HEK293T (cell line): ENCODE data around the gene OCEL1.
A peak's percentile ranks its signal among the peaks of the same experiment; 100 is the strongest.

ENCODE experiments used
- CTCF ChIA-PET: fragments of 350-600 bp; formaldehyde crosslinking; extraction: SDS; loops from one replicate; lab custom pipeline; 2021; ENCODE audit warnings: antibody characterized with exemption, inconsistent platforms; lab: Yijun Ruan, JAX
- POLR2A ChIA-PET: fragments of 350-600 bp; formaldehyde crosslinking; extraction: SDS; loops from one replicate; lab custom pipeline; 2020; ENCODE audit warnings: antibody characterized with exemption, inconsistent platforms; lab: Yijun Ruan, JAX
- DNase-seq: peaks from one replicate; pipeline ENCODE4 v3.0.0; 2012; ENCODE audit warnings: mixed read lengths; ENCODE audit errors: extremely low spot score
- ARNT ChIP-seq: fragments of 450-650 bp; IDR thresholded peaks from 2 replicates; pipeline ENCODE4 v1.6.1; 2017; ENCODE audit warnings: mild to moderate bottlenecking
- BHLHE40 ChIP-seq: fragments of 450-650 bp; IDR thresholded peaks from 2 replicates; pipeline ENCODE4 v1.6.1; 2016; ENCODE audit warnings: mild to moderate bottlenecking, moderate library complexity, borderline replicate concordance
- CTBP1 ChIP-seq: fragments of 450-650 bp; IDR thresholded peaks from 2 replicates; pipeline ENCODE4 v1.6.1; 2016; ENCODE audit warnings: borderline replicate concordance
- ELF4 ChIP-seq: fragments of 450-650 bp; IDR thresholded peaks from 2 replicates; pipeline ENCODE4 v1.6.1; 2017; ENCODE audit warnings: antibody characterized with exemption
- FOXA1 ChIP-seq: fragments of 450-650 bp; IDR thresholded peaks from 2 replicates; pipeline ENCODE4 v1.6.1; 2016; ENCODE audit warnings: mild to moderate bottlenecking
- FOXK2 ChIP-seq: fragments of 450-650 bp; IDR thresholded peaks from 2 replicates; pipeline ENCODE4 v1.6.1; 2016; ENCODE audit warnings: mild to moderate bottlenecking
- FOXM1 ChIP-seq: fragments of 450-650 bp; IDR thresholded peaks from 2 replicates; pipeline ENCODE4 v1.6.1; 2017; ENCODE audit warnings: mild to moderate bottlenecking, borderline replicate concordance
- HDGF ChIP-seq: fragments of 450-650 bp; IDR thresholded peaks from 2 replicates; pipeline ENCODE4 v1.6.1; 2017; ENCODE audit warnings: antibody characterized with exemption, borderline replicate concordance
- L3MBTL2 ChIP-seq: fragments of 450-650 bp; conservative IDR thresholded peaks from 2 replicates; pipeline ENCODE4 v1.6.1; 2016; ENCODE audit warnings: mild to moderate bottlenecking
- LEF1 ChIP-seq: fragments of 450-650 bp; IDR thresholded peaks from 2 replicates; pipeline ENCODE4 v1.6.1; 2017; ENCODE audit warnings: mild to moderate bottlenecking, borderline replicate concordance
- NFRKB ChIP-seq: fragments of 450-650 bp; IDR thresholded peaks from 2 replicates; pipeline ENCODE4 v1.6.1; 2016; ENCODE audit warnings: mild to moderate bottlenecking, moderate library complexity
- SP1 ChIP-seq: fragments of 450-650 bp; IDR thresholded peaks from 2 replicates; pipeline ENCODE4 v1.6.1; 2017
- SUZ12 ChIP-seq: fragments of 450-650 bp; IDR thresholded peaks from 2 replicates; pipeline ENCODE4 v1.6.1; 2016; ENCODE audit warnings: mild to moderate bottlenecking
- TARDBP ChIP-seq: fragments of 450-650 bp; IDR thresholded peaks from 2 replicates; pipeline ENCODE4 v1.6.1; 2016
- ZNF384 ChIP-seq: fragments of 450-650 bp; IDR thresholded peaks from 2 replicates; pipeline ENCODE4 v1.6.1; 2016
- TF ChIP-seq, protein P1 (sequence below): fragments of 450-650 bp; IDR thresholded peaks from 2 replicates; pipeline ENCODE4 v1.6.1; 2016

Gene OCEL1

DNA sequence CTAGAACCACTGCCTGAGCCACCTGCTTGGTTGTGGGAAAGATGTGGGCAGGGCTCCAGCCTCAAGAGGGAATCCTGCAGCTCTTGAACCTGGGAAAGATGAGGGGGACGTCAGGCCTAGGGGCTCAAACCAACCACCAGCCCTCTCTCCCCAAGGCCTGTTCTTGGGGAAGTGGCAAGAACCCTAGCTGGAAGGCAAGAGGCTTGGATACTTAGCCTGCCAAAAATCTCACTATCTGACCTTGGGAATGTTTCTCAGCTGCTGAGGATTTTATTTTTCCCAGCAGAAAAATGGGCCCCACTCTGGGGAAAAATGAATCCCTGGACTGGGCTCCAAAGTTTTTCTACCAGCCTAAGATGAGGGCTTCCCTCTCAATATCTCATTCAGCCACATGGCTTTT, 33.9 kb downstream of the OCEL1 start:
- no peak for TF ChIP-seq BHLHE40
- no peak for TF ChIP-seq CTBP1
- no peak for TF ChIP-seq ARNT
- TF ChIP-seq NFRKB: no peak
- no peak for TF ChIP-seq HDGF
- TF ChIP-seq FOXM1: no peak
- DNase-seq: no peak
- ChIA-PET CTCF (interaction anchor here (0.6 to 1.4 kb wide), 9 partner anchors 7 to 126 kb away, joined by 3 to 5 read pairs (median 4); no protein-coding TSS in a partner anchor), POLR2A (interaction anchor here (1.0 to 1.6 kb wide), 3 partner anchors 24 to 45 kb away, joined by 3 to 4 read pairs (median 3); partner anchors contain the start of gene USE1)

DNA sequence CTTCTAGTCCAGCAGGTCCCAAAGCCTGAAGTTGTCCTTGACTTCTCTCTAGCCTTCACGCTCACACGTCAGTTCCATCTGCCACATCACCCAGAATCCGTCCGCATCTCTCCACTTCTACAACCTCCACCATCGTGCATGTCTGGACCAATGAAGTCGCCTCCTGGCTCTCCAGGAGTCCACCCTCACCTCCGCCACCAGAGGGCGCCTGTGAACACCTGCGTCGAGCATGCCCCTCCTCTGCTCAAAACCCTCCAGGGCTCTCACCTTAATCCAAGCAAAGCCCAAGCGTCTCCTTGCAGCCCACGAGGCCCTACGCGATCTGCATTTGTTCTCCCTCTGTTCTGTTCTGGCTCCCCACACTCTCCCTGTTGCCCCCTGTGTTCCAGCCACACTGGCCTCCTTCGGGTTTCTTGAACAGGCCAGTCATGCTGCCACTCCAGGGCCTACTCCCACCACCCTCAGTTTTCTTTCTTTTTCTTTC, 34.9 kb downstream of the OCEL1 start:
- TF ChIP-seq L3MBTL2 (peak; percentile 57), NFRKB (no peak), CTBP1 (no peak; the same call in 1 of the 2 replicates)
- TF ChIP-seq, protein P1, sequence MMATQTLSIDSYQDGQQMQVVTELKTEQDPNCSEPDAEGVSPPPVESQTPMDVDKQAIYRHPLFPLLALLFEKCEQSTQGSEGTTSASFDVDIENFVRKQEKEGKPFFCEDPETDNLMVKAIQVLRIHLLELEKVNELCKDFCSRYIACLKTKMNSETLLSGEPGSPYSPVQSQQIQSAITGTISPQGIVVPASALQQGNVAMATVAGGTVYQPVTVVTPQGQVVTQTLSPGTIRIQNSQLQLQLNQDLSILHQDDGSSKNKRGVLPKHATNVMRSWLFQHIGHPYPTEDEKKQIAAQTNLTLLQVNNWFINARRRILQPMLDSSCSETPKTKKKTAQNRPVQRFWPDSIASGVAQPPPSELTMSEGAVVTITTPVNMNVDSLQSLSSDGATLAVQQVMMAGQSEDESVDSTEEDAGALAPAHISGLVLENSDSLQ: no peak
- POLR2A ChIA-PET: interaction anchor here (1.5 to 1.6 kb wide), 2 partner anchors 25 to 46 kb away, joined by 3 to 4 read pairs; partner anchors contain the start of gene USE1
- CTCF ChIA-PET: interaction anchor here (0.6 to 1.4 kb wide), 11 partner anchors 8 to 125 kb away, joined by 3 to 6 read pairs (median 4); partner anchors contain the start of gene ANO8
- peak; percentile 91 for DNase-seq

DNA sequence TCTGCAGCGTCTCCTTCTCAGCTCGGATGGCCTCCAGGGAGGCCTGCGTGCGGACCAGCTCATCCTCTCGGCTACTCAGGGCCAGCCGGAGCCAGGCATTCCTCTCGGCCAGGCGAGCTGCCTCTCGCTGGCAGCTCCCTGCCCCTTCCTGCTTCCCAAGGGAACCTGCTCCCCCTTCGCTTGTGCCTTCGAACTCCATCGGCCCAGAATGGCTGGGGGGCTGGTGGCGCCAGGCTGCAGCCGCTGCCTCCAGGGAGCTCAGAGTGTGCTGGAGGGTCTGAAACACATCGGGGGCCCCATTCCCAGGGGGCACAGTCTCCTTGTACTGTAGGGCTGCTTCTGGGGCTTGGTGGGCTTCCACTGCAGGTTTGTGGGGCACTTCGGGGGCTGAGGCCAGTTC, 36.5 kb downstream of the OCEL1 start:
- DNase-seq: no peak
- ChIA-PET CTCF (interaction anchor here (0.6 kb wide), 1 partner anchor 19 kb away, joined by 3 read pairs; no protein-coding TSS in a partner anchor), POLR2A (no interaction called here)
- TF ChIP-seq L3MBTL2: no peak
- TF ChIP-seq FOXM1: no peak
- TF ChIP-seq ELF4: no peak
- no peak for TF ChIP-seq SP1
- TF ChIP-seq FOXA1: no peak

DNA sequence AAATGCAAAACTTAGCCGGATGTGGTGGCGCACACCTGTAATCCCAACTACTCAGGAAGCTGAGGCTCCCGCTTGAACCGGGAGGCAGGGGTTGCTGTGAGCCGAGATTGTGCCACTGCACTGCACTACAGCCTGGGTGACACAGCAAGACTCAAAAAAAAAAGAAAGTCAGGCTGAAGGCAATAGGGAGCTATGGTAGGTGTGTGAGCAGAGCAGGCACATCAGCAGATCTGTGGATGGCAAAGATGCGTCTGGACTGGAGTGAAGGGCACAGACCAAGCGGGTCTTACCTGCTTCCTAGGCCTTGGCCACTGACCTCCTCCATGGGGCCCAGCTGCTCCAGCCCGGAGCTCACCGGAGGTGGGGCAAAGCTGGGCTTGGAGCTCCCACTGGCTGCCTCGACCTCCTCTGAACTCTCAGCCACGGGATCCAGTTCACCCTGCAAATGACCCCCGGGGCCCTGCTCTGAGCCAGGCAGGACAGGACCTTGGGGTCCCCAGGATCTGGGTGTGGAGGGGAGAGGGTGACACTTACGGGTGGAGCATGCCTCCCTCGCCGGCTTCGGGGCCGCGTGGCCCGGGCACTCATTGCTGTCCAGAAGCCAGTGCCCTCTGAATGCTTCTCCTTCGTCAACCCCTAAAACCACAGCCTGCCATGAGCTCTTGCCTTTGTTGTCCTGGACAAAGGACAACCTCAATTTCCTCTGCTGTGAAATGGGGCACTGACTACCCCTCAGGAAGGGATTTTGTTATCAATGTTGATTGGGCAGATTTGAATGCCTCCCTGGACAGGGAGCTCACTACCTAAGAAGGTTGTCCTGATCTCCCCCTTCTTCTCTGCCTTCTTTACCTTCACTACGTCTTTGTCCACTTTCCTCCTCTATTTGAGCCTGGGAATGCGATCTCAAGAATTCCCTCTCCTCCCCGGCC, 38.0 kb downstream of the OCEL1 start:
- no peak for DNase-seq

DNA sequence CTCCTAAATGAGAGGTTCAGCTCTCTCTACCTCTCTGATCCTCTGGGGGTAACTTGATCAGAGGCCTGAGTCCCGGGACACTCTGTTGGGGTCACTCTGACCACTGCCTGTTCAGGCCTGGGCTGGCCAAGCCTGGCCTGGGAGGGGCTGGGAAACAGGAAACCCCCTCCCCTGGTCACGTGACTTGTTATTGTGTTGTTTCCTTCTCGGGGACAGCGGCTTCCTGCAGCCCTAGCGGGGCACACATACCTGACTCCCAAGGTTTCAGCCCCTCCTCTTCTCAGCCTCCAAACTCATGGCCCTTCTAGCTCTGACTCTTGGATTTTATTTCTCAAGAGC, 38.6 kb downstream of the OCEL1 start, which contains the start of gene USHBP1:
Gene USHBP1 (minus strand): TSS at position 105 of the 339 bp plus-strand sequence. CDS start 446 bp downstream, outside the sequence.
- DNase-seq: no peak
- ChIA-PET POLR2A (no interaction called here), CTCF (interaction anchor here (1.0 kb wide), 1 partner anchor 364 kb away, joined by 3 read pairs; no protein-coding TSS in a partner anchor)
- TF ChIP-seq LEF1 (no peak), ELF4 (no peak), SP1 (no peak), NFRKB (no peak), L3MBTL2 (no peak), FOXK2 (no peak), SUZ12 (no peak), BHLHE40 (no peak), FOXM1 (no peak), ZNF384 (no peak), TARDBP (no peak), ARNT (no peak)
- TF ChIP-seq, protein P1: no peak

More for the DNA sequence above, 38.0 kb downstream of the OCEL1 start:
- TF ChIP-seq SUZ12: no peak
- no peak for TF ChIP-seq LEF1
- no peak for TF ChIP-seq L3MBTL2
- TF ChIP-seq, protein P1: no peak
- no peak for TF ChIP-seq HDGF
- TF ChIP-seq ZNF384: no peak
- no peak for TF ChIP-seq ELF4
- no peak for TF ChIP-seq NFRKB
- TF ChIP-seq FOXK2: no peak
- TF ChIP-seq FOXA1: no peak
- no peak for TF ChIP-seq TARDBP
- TF ChIP-seq FOXM1: no peak
- TF ChIP-seq CTBP1: no peak
- no peak for TF ChIP-seq ARNT
- TF ChIP-seq SP1: no peak
- ChIA-PET CTCF (interaction anchor here (1.0 kb wide), 1 partner anchor 363 kb away, joined by 3 read pairs; no protein-coding TSS in a partner anchor), POLR2A (interaction anchor here (0.9 kb wide), 1 partner anchor 49 kb away, joined by 3 read pairs; the partner anchor contains the start of gene USE1)

DNA sequence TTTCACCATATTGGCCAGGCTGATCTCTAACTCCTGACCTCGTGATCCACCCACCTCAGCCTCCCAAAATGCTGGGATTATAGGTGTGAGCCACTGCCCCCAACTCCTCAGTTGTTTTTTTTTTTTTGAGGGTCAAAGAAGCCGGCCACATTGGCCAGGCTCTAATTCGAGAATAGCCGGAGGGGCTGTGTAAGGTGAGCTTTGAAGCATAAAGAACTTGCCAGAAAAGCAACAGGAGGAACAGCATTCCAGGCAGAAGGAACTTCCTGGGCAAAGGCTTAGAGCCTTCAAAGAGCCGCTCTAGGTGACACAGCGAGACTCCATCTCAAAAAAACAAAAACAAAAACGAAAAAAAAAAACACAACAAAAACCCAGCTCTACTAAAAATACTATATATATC, 40.0 kb downstream of the OCEL1 start:
- DNase-seq: no peak
- no peak for TF ChIP-seq SUZ12
- TF ChIP-seq SP1: no peak
- TF ChIP-seq HDGF: no peak
- no peak for TF ChIP-seq ELF4
- no peak for TF ChIP-seq CTBP1
- no peak for TF ChIP-seq BHLHE40
- TF ChIP-seq, protein P1: no peak
- TF ChIP-seq FOXM1: no peak
- TF ChIP-seq LEF1: no peak
- no peak for TF ChIP-seq FOXK2
- no peak for TF ChIP-seq TARDBP
- no peak for TF ChIP-seq ZNF384
- no peak for TF ChIP-seq NFRKB
- TF ChIP-seq FOXA1: no peak
- no peak for TF ChIP-seq ARNT
- TF ChIP-seq L3MBTL2: no peak
- ChIA-PET POLR2A (interaction anchor here (1.2 to 2.8 kb wide), 3 partner anchors 17 to 154 kb away, joined by 3 to 12 read pairs (median 4); partner anchors contain the start of genes MVB12A and USE1), CTCF (interaction anchor here (1.0 to 1.4 kb wide), 3 partner anchors 17 to 23 kb away, joined by 5 to 7 read pairs (median 5); no protein-coding TSS in a partner anchor)
